Panc1 (cell line): ENCODE results near the gene NCAPH2.

ENCODE experiments used
- CTCF ChIP-seq: fragments of 450-650 bp; IDR thresholded peaks from 2 replicates; pipeline ENCODE4 v1.5.1; 2017; ENCODE audit warnings: mild to moderate bottlenecking
- POLR2AphosphoS5 ChIP-seq: IDR thresholded peaks from 2 replicates; pipeline ENCODE4 v1.6.1; 2012; ENCODE audit warnings: mild to moderate bottlenecking, low read depth, low read length, moderate library complexity
- REST ChIP-seq, 2 experiments: IDR thresholded peaks; 2 replicates each; pipeline ENCODE4 v1.6.1; 2011 to 2012; ENCODE audit warnings: low read depth in 2 of 2, control low read depth in 1 of 2, low read length in 1 of 2, mild to moderate bottlenecking in 1 of 2, moderate library complexity in 1 of 2; ENCODE audit not compliant: insufficient read depth in 1 of 2

- no peak for TF ChIP-seq CTCF
- TF ChIP-seq POLR2AphosphoS5: no peak
- no peak for TF ChIP-seq REST (IDR thresholded peaks at IDR 0.05; ENCODE audit: insufficient read depth in 1 of 2, low read depth in 2 of 2, low read length in 1 of 2)
These were observed 39.4 kb upstream of the NCAPH2 start for GRCh38 chr22:50468626-50469025.
